K562 (cell line): ENCODE results near the gene INMT. TPM values are rescaled to one million over a fixed set of nuclear protein-coding genes. Genes with fewer than 3 reads are reported as not detected.
A peak's percentile ranks its signal among the peaks of the same experiment; 100 is the strongest.

Source experiments
- ARNT ChIP-seq, 2 experiments: fragments of 450-650 bp; IDR thresholded peaks; 2 replicates each; pipeline ENCODE4 v1.6.1; 2016; ENCODE audit warnings: mild to moderate bottlenecking in 1 of 2
- CBFA2T2 ChIP-seq: fragments of 450-650 bp; conservative IDR thresholded peaks from 2 replicates; pipeline ENCODE4 v1.6.1; 2017; ENCODE audit warnings: mild to moderate bottlenecking
- CREB3 ChIP-seq: fragments of 450-650 bp; conservative IDR thresholded peaks from 2 replicates; pipeline ENCODE4 v1.6.1; 2016; ENCODE audit warnings: missing genetic modification characterization, low read depth, mild to moderate bottlenecking, missing compliant biosample characterization, moderate library complexity
- CXXC5 ChIP-seq: fragments of 250-450 bp; sonication (Bioruptor Pico); IDR thresholded peaks from 2 replicates; pipeline ENCODE4 v1.8.0; 2022; ENCODE audit warnings: inconsistent platforms, mild to moderate bottlenecking, moderate library complexity
- EZH2 ChIP-seq: IDR thresholded peaks from 2 replicates; pipeline ENCODE4 v1.6.1; 2012; ENCODE audit warnings: low read depth, mild to moderate bottlenecking, inconsistent platforms, low read length, borderline replicate concordance
- FOSL1 ChIP-seq: fragments of 200-800 bp; sonication (Bioruptor generic); conservative IDR thresholded peaks from 2 replicates; pipeline ENCODE4 v1.6.1; 2016; ENCODE audit warnings: missing genetic modification characterization, missing compliant biosample characterization
- GABPA ChIP-seq: fragments of 200-800 bp; sonication (Bioruptor generic); conservative IDR thresholded peaks from 2 replicates; pipeline ENCODE4 v1.6.1; 2016; ENCODE audit warnings: low read depth, missing genetic modification characterization, missing compliant biosample characterization
- HMBOX1 ChIP-seq: sonication (generic); IDR thresholded peaks from 2 replicates; pipeline ENCODE4 v1.6.1; 2016
- LEF1 ChIP-seq: fragments of 450-650 bp; IDR thresholded peaks from 2 replicates; pipeline ENCODE4 v1.6.1; 2016; ENCODE audit warnings: mild to moderate bottlenecking
- POU5F1 ChIP-seq: fragments of 150-350 bp; IDR thresholded peaks from 2 replicates; pipeline ENCODE4 v1.6.1; 2014; ENCODE audit warnings: borderline replicate concordance, low read length, low read depth, mild to moderate bottlenecking; ENCODE audit not compliant: partially characterized antibody
- RBM25 ChIP-seq: fragments of 200-400 bp; formaldehyde crosslinking; IDR thresholded peaks from 2 replicates; pipeline ENCODE4 v1.6.1; 2018; ENCODE audit warnings: low read length, low read depth, moderate library complexity; ENCODE audit not compliant: severe bottlenecking
- RBM39 ChIP-seq: fragments of 200-400 bp; formaldehyde crosslinking; optimal IDR thresholded peaks from 2 replicates; pipeline ENCODE3; 2018; ENCODE audit warnings: low read depth, low read length
- TBL1XR1 ChIP-seq, 2 experiments: IDR thresholded peaks; 2 replicates each; pipeline ENCODE4 v1.6.1; 2012; ENCODE audit warnings: improper control_type of control experiment in 2 of 2, low read length in 2 of 2, mild to moderate bottlenecking in 1 of 2
- ZBTB12 ChIP-seq: fragments of 250-450 bp; sonication (Bioruptor Pico); IDR thresholded peaks from 2 replicates; pipeline ENCODE4 v1.4.0; 2020
- ZBTB17 ChIP-seq: fragments of 450-650 bp; formaldehyde crosslinking; IDR thresholded peaks from 2 replicates; pipeline ENCODE4 v1.4.0; 2020; ENCODE audit warnings: mild to moderate bottlenecking
- ZBTB7A ChIP-seq: IDR thresholded peaks from 2 replicates; pipeline ENCODE4 v1.6.1; 2011; ENCODE audit warnings: low read depth, mild to moderate bottlenecking, low read length, moderate library complexity, borderline replicate concordance; ENCODE audit not compliant: control insufficient read depth
- ZFP91 ChIP-seq: sonication (generic); formaldehyde crosslinking; IDR thresholded peaks from 2 replicates; pipeline ENCODE4 v1.8.0; 2022; ENCODE audit warnings: mild to moderate bottlenecking, missing genetic modification reagents
- ZNF165 ChIP-seq: fragments of 250-450 bp; sonication (Bioruptor Pico); IDR thresholded peaks from 2 replicates; pipeline ENCODE4 v1.4.0; 2020; ENCODE audit warnings: borderline replicate concordance
- ZNF212 ChIP-seq: fragments of 450-650 bp; formaldehyde crosslinking; IDR thresholded peaks from 2 replicates; pipeline ENCODE4 v1.4.0; 2020; ENCODE audit warnings: mild to moderate bottlenecking
- ZNF354B ChIP-seq: fragments of 250-450 bp; sonication (Bioruptor Pico); IDR thresholded peaks from 2 replicates; pipeline ENCODE4 v1.4.0; 2020
- ZNF384 ChIP-seq: IDR thresholded peaks from 2 replicates; pipeline ENCODE4 v1.6.1; 2012; ENCODE audit warnings: low read depth, low read length, improper control_type of control experiment
- ZNF445 ChIP-seq: fragments of 250-450 bp; sonication (Bioruptor Pico); IDR thresholded peaks from 2 replicates; pipeline ENCODE4 v1.4.0; 2020; ENCODE audit warnings: low read depth, mild to moderate bottlenecking, moderate library complexity
- ZNF707 ChIP-seq: fragments of 250-450 bp; sonication (Bioruptor Pico); conservative IDR thresholded peaks from 2 replicates; pipeline ENCODE4 v1.8.0; 2022; ENCODE audit warnings: inconsistent platforms, mild to moderate bottlenecking, moderate library complexity
- polyA plus RNA-seq, 8 experiments: library from polyadenylated mRNA; depleted of rRNA in 4 of 8; stranded (reverse) in 5 of 8; unstranded in 3 of 8; fragments of >200 nt; fragmentation: Nextera tagmentation in 2 of 8; fragmentation: Illumina TruSeq in 1 of 8; extraction: Ambion mirVana in 2 of 8; extraction: Trizol in 1 of 8; gene quantifications; 2 replicates each; pipeline versions ENCODE4 v1.2.1 to v1.2.3, GENCODE V29; 2011 to 2014; ENCODE audit warnings: inconsistent platforms in 1 of 8, missing spikeins in 1 of 8
- total RNA-seq, 7 experiments: library from RNA; depleted of rRNA in 6 of 7; stranded (reverse); fragments of >200 nt in 6 of 7; fragmentation: Illumina TruSeq in 2 of 7; extraction: Trizol in 2 of 7; gene quantifications; 2 replicates each; pipeline versions ENCODE4 v1.2.1 to v1.2.3, GENCODE V29; 2011 to 2021; ENCODE audit warnings: low replicate concordance in 1 of 7

Gene INMT
- total and polyA plus RNA-seq, 9 of the 15 experiments (the other 6 are each of a cell fraction or from before 2014, with no cell fraction given): 0.04 to 0.27 TPM; not detected in 7

- no peak for TF ChIP-seq POU5F1
- TF ChIP-seq ZNF445 (CRISPR knock-in tag): no peak
- peak; percentile 85 for TF ChIP-seq ZBTB7A
- peak; percentile 87 to 100 for TF ChIP-seq TBL1XR1 (IDR thresholded peaks at IDR 0.05; ENCODE audit: low read length in 2 of 2)
- TF ChIP-seq EZH2: no peak
- TF ChIP-seq HMBOX1: peak; percentile 94
- no peak for TF ChIP-seq ZBTB12 (CRISPR knock-in tag)
- TF ChIP-seq ARNT (IDR thresholded peaks at IDR 0.05): peak; percentile 99
- peak; percentile 99 for TF ChIP-seq CBFA2T2
- TF ChIP-seq CREB3 (tag): no peak
- TF ChIP-seq ZBTB17: no peak
- TF ChIP-seq ZNF707 (CRISPR knock-in tag): no peak
- TF ChIP-seq ZNF354B (CRISPR knock-in tag): no peak
- peak; percentile 88 for TF ChIP-seq CXXC5 (CRISPR knock-in tag)
- TF ChIP-seq ZNF212 (CRISPR knock-in tag): no peak
- TF ChIP-seq ZNF384: peak; percentile 80
- TF ChIP-seq ZFP91 (CRISPR knock-in tag): no peak
- TF ChIP-seq FOSL1 (tag): peak; percentile 84
- peak; percentile 47 for TF ChIP-seq GABPA
- TF ChIP-seq ZNF165: no peak
- no peak for TF ChIP-seq RBM25
- TF ChIP-seq RBM39: no peak
- peak; percentile 99 for TF ChIP-seq LEF1
These were observed 9.6 kb downstream of the INMT start (continued) for GRCh38 chr7:30761214-30762156.
